GM12875 (cell line): ENCODE data around the gene REELD1.
A peak's percentile ranks its signal among the peaks of the same experiment; 100 is the strongest.

Experiments used
- H3K4me3 ChIP-seq: one replicate; pipeline ENCODE4 v1.5.1; 2011; ENCODE audit warnings: low read depth, low read length, control low read depth
- TF ChIP-seq, protein P1 (sequence below): IDR thresholded peaks from 2 replicates; pipeline ENCODE4 v1.5.1; 2011; ENCODE audit warnings: low read depth, mild to moderate bottlenecking, control low read depth, inconsistent platforms, low read length, moderate library complexity, borderline replicate concordance; ENCODE audit not compliant: insufficient read depth

The REELD1 gene

DNA sequence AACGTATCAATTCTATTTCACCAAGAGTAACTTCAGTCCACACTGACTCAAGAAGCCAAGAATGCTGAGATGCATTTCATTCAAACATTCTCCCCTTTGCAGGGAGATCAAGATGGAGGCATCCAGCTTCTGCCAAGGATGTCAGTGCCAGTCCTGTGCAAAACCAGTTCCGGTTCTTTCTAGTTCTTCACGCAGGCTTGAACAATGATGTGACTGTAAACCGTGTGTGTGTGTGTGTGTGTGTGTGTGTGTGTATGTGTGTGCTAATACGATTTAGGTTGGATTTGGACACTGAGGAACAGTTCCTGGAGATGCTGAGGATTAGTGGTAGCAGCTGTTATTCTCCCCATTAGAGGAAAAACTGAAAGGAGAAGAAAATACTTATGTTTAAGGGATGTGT, at the start of gene REELD1:
REELD1 (plus strand) TSS at position 301 of the 400 bp plus-strand sequence. CDS start 2,415 bp downstream, outside the sequence.
- H3K4me3 ChIP-seq = no peak within 1 kb of the TSS
- TF ChIP-seq, protein P1, sequence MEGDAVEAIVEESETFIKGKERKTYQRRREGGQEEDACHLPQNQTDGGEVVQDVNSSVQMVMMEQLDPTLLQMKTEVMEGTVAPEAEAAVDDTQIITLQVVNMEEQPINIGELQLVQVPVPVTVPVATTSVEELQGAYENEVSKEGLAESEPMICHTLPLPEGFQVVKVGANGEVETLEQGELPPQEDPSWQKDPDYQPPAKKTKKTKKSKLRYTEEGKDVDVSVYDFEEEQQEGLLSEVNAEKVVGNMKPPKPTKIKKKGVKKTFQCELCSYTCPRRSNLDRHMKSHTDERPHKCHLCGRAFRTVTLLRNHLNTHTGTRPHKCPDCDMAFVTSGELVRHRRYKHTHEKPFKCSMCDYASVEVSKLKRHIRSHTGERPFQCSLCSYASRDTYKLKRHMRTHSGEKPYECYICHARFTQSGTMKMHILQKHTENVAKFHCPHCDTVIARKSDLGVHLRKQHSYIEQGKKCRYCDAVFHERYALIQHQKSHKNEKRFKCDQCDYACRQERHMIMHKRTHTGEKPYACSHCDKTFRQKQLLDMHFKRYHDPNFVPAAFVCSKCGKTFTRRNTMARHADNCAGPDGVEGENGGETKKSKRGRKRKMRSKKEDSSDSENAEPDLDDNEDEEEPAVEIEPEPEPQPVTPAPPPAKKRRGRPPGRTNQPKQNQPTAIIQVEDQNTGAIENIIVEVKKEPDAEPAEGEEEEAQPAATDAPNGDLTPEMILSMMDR = no peak

DNA sequence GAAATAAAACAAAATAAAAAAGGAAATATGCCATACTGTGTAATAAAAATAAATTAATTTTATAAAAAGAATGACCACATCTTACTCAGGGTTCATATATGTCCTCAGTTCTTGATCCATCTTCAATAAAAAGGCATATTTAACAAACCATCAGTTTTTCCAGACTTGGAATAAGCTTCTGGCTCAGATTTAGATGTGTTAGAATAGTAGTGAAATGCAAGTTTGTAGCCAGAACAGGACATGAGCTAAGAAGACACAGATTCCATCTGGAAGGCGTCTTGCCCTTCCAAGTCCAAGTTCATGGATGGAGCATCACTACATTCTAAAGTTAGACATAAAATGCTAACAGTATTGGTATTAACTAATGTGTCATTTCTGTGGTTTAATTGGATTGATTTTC, 49.1 kb upstream of the REELD1 start:
- no peak overlapping the region for H3K4me3 ChIP-seq
- TF ChIP-seq, protein P1 = no peak

DNA sequence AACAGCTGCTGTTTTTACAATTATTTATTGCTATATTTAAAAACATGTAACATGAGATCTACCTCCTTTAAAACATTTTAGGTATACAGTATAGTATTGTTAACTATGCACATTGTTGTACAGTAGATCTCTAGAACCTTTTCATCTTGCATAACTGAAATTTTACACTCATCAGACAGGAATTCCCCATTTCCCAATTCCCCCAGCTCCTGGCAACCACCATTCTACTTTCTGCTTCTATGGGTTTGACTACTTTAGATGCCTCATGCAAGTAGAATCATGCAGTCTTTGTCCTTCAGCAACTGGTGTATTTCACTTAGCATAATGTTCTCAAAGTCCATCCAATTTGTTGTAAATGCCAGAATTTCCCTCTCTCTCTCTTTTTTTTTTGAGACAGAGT, 48.5 kb upstream of the REELD1 start:
- TF ChIP-seq, protein P1 = no peak

DNA sequence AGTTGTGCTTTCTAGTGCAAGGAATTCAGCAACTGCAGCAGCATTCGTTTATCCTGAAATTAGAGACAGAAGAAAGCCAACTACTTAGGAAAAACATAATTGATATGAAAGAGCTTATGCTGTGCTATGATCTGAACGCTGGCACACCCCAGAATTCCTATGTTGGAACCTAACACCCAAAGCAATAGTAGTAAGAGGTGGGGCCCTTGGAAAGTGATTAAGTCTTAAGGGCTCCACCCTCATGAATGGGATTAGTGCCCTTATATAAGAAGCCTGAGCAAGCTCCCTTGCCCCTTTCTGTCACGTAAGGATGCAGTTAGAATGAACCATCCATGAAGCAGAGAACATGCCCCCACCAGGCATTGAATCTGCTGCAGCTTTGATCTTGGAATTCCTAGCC, 44.2 kb upstream of the REELD1 start:
- TF ChIP-seq, protein P1 = no peak
- H3K4me3 ChIP-seq = no peak overlapping the region

More for the DNA sequence above, 48.5 kb upstream of the REELD1 start:
- no peak overlapping the region for H3K4me3 ChIP-seq

DNA sequence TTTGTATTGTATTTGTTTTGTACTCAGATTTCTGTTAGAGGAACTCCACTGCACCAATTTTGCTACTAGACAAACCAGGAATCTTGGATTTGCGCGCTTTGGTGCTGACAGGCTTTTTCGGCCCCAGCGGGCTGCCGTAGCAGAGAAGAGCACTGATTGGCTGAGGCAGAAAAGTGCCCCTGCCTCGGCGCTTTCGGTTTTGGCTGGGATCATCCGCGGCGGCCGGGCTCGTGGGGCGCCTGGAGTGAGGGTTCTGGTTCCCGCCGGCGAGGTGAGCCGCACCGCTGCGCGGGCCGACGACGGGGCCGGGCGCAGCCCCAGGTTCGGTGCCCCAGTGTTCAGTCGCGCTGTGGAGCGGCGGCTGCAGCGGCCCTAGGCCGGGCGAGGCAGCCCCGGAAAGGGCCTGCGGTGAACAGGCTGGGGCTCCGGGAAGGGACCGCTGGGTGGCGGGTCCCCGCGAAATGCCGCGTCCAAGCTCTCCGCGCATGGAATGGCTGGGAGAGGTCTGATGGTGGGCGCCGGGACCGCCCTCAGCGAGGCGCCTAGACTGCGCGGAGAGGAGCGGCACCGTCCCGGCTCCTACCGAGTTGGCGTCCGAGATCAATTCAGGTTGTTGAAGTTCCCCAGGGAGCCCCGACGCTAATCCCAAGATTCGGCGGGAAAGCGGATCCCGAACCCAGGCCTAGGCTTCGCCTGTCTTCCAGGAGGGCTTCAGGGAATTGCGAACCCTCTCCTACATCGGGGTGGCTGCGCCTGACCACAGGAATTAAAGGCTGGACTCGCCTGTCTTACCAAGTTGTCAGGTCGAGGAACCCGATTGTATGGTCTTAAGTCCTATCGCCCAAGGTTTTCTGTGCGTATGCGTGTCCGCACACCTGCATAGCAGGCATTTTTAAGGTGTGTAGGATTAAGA, 38.5 kb upstream of the REELD1 start, which contains the start of gene LSM6:
LSM6 (plus strand) TSS at position 178 of the 913 bp plus-strand sequence. CDS start 7,204 bp downstream, outside the sequence.
- TF ChIP-seq, protein P1 = 0 out of 2 replicates have a peak, but pooled peaks have one; percentile 10

DNA sequence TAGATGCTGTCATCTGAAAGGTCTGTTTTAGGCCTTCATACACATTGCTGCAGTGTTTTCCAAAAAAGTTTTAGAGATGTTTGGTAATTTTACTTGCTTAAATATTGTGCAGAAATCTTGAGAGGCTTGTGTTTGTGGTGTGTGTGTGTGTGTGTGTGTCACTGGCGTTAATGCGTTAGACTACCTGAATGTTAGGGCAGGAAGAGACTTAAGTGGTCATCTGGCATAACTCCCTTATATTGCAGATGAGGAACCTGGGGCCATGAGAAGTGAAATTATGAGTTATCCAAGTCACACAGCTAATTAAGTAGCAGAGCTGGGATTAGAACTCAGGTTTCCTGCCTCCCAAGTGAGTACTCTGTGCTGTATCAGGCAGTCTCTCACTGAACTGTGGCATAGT, 37.4 kb upstream of the REELD1 start:
- TF ChIP-seq, protein P1 = no peak
- peak overlapping the region; percentile 6 for H3K4me3 ChIP-seq

More for the DNA sequence above, 38.5 kb upstream of the REELD1 start, which contains the start of gene LSM6:
- peak within 1 kb of the TSS; percentile 95 for H3K4me3 ChIP-seq
